HG03575 (cell line): ENCODE data around the gene WNT10A.
A peak's percentile ranks its signal among the peaks of the same experiment; 100 is the strongest.
"Not testable (repeated sequence)": the region's sequence is repeated elsewhere in the genome, so short reads cannot be mapped to it uniquely, and the experiment has no call there.

Source experiments
- ATAC-seq: cut with Tn5 transposase; IDR thresholded peaks from one replicate; pipeline ENCODE4 v1.9.1; 2021; ENCODE audit not compliant: unreplicated experiment, insufficient number of reproducible peaks, low FRiP score; ENCODE audit errors: extremely low read depth

Gene WNT10A

DNA sequence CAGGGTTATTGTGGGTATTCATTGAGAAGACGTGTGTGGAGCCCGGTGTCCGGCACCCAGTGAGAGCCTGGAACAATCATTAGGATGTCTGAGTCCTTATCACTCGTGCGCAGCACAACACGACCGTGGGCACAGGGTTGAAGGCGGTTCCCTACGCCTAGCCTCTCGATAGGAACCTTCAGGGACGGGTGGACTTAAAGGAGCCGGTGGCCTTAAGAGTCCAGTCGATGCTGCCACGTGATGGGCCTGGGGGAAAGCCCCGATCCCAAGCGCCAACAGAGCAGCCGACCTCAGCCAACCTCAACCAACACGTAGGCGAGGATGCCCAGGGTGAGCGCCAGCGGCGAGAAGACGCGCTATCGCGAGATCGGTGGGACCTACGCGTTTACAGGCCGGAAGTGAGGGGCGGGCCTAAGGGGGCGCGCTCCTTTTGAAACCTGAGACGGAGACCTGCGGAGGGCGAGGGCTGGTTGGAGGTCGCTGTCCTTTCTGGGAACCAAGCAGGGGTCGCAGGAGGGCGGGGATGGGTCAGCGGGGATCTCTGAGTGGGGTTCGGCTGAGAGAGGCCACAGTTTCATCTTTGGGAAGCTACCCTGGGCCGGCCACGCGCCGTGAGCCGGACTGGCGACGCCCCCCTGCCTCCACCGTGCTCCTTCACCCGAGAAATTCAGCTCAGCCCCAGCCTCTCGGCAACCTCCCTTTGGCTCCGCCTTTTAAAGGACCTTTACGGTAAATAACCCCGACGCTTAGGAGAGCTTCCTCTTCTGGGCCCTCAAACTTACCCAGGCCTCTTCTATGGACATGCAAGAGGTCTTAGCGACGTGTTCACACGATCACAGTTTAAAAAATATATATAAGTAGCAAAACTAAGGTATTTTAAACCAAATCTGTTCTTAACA lies 28.3 kb downstream of the WNT10A start:
- ATAC-seq: peak; percentile 55

DNA sequence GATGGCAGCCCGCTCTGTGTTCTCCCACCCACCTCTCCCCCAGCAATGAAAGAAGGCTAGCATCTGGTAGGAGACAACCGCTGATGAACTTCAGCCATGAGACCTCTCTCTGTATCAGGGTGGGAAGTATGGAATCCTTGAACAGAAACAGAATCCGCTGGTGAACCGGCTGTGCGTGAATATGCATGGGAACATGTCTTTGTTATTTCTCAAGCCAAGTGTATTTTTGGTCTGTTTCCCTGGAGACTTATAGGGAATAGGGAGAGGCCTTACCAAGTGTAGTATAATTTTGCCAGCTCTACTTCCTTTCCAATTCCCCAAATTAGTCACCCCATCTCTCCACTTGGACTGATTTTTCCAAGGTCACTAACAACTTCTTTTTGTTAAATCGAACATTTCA lies 30.1 kb downstream of the WNT10A start:
- ATAC-seq: no peak

DNA sequence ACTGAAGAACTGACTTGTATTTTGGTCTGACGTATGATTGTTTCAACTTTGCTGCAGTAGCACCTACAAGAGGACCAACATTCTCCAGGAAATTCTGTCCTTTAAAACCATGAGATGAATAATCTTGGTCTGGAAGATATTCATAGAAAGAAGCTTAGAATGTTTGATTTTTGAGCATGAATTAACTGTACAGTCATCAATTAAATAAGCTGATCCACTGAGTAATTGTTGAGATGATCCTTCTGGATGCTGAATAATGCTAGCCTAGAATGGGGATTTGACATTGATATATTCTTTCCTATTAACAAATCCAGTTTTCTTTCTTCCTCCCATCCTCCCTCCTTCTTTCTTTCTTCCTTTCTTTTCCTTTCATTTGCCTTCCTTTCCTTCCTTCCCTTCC lies 39.9 kb downstream of the WNT10A start:
- ATAC-seq: no peak

DNA sequence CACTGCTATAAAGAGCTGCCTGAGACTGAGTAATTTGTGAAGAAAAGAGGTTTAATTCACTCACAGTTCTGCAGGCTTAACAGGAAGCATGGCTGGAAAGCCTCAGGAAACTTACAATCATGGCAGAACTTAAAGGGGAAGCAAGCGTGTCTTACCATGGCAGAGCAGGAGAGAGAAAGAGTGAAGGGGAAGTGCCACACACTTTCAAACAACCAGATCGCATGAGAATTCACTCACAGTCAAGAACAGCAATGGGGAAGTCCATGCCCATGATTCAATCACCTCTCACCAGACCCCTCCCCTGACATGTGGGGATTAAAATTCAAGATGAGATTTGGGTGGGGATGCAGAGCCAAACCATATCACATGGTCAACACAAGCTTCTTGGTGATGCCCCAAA lies 44.1 kb downstream of the WNT10A start:
- no peak for ATAC-seq

DNA sequence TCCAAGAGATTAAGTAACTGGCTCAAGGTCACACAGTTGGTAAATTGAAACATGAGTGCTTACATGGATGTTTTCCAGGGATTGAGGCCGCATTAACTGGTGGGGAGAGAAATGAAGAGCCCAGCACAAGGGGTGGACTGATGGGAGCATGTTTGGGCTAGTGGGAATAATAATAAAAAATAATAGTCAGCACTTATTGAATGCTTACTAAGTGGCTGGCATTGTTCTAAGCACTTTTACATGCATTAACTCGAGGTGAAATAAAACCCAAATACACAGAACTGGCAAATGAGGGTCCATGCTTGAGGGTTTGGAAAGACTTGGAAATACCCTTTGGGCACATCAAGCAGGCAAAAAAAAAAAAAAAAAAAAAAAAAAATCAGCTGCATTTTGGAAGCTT lies 44.8 kb downstream of the WNT10A start:
- ATAC-seq: no peak

DNA sequence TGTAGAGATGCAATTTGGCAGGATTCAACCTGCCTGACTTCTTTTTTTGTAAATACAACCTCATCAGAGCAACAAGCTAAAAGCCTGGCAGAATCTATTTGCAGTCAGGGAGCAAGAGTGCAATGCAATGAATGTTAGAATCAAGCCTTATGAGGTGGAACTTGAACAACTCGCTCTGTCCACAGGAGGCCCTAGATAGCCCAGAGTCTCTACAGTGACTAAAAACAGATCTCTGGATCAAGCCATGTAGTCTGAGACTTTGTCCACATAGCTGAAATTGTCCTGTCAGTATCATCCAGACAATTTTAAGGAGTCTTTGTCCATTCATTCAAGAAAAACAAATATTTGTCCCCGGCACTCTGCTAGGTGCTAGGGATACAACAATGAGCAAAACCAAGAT lies 46.8 kb downstream of the WNT10A start:
- no peak for ATAC-seq

DNA sequence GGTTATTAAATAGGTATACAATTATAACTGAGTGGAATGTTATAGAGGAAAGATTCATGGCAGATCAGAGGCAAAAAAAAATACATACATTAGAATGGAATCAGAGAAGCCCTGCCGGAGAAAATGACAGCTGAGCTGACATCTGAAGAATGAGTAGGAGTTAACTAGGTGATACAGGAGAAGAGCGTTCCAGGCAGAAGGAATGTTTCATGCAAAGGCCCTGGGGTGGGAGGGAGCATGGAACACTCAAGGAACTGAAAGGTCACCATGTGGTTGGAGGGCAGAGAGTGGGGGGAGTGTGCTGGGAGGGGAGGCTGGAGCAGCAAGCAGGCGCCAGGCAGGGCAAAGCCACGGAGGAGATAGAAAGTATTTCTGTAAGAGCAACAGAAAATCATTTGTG lies 47.2 kb downstream of the WNT10A start:
- no peak for ATAC-seq

DNA sequence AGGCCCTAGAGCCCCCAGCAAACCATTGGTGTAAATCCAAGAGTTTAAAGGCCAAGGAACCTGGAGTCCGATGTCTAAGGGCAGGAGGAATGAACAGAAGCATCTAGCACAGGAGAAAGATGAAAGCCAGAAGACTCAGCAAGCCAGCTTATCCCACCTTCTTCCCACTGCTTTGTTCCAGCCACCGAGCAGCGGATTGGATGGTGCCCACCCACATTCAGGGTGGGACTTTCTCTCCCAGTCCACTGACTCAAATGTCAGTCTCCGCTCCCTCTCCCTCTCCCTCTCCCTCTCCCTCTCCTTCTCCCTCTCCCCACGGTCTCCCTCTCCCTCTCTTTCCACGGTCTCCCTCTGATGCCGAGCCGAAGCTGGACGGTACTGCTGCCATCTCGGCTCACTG lies 49.8 kb downstream of the WNT10A start:
- not testable (repeated sequence) for ATAC-seq

DNA sequence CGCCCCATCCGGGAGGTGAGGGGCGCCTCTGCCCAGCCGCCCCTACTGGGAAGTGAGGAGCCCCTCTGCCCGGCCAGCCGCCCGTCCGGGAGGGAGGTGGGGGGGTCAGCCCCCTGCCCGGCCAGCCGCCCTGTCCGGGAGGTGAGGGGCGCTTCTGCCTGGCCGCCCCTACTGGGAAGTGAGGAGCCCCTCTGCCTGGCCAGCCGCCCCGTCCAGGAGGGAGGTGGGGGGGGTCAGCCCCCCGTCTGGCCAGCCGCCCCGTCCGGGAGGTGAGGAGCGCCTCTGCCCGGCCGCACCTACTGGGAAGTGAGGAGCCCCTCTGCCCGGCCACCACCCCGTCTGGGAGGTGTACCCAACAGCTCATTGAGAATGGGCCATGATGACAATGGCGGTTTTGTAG lies 51.1 kb downstream of the WNT10A start:
- ATAC-seq: not testable (repeated sequence)
